HuH-7 (cell line): ENCODE data around the gene MOSPD3.
"Not testable (repeated sequence)": the region's sequence is repeated elsewhere in the genome, so short reads cannot be mapped to it uniquely, and the experiment has no call there.

Experiments
- DNase-seq: peaks from one replicate; pipeline ENCODE4 v3.0.0; 2011; ENCODE audit warnings: low spot score

Gene MOSPD3

DNA sequence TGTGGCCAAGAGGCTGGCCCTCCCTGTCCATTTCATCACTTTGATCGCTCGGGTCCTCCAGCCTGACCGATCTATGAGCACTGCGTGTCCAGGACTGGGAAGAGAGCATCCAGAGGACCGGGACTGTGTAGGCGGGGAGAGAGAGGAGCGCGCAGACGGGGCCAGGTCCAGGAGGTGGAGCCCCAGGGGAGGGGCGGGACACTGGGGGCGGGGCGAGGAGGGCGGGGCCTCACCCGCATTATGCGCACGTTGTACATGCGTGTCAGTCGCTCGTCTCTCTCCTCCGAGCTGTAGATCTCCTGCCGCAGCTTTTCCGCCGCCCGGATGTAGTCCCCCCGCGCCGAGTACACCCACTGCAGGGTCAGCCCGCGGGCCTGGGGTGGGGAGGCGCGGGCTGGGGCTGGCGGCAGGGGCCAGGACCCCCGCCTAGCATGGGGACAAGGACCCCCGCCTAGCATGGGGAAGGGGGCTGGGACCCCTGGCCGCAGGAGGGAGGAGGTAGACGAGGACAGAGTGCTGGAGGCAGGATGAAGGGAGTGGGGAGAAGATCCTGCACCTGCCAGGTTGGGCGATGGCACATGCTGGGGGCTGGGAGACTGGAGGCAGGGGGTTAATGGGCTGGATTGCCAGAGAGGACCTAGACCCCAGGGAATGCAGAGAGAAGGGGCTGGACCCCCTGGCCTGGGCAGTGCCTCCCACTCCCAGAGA, 14.3 kb downstream of the MOSPD3 start:
- DNase-seq: no peak

DNA sequence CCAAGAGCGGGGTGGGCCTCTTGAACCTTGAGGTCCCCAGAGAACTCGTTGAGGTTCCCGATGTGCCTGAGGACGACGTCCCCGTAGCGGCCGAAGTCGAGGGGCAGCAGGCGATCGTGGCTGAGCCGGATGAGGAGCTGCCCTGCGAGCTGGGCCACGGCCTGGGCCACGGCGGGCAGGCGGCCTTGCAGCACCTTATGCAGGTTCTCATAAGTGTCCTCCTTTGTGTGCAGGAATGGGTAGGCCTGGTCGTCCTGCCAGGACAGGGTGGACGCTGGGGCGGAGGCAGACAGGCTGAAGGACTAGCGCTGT, 14.9 kb downstream of the MOSPD3 start:
- DNase-seq: no peak

DNA sequence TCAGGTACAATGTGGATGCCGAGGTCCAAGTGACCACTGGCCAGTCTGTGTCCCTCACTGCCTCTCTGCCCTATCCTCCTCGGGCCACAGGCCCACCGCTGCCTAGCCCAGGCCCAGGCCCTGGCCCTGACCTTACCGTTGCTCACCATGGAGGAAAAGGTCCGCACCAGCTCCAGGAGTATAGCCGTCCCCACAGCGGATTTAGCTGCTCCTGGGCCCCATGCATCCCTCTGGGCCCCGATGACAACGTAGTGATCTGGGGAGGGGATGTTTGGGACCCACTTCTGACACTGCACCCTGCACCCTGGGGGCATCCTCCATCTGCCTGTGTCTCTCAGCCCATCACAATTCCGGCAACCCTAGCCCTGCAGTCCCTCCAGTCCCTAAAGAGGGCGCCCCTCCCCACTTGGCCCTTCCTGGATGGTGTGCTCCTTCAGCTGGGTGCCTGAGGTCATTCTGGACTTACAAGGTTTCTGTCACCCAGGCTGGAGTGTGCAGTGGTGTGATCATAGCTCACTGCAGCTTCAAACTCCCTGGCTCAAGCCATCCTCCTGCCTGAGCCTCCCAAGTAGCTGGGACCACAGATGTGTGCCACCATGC, 16.9 kb downstream of the MOSPD3 start:
- peak; percentile 97 for DNase-seq

DNA sequence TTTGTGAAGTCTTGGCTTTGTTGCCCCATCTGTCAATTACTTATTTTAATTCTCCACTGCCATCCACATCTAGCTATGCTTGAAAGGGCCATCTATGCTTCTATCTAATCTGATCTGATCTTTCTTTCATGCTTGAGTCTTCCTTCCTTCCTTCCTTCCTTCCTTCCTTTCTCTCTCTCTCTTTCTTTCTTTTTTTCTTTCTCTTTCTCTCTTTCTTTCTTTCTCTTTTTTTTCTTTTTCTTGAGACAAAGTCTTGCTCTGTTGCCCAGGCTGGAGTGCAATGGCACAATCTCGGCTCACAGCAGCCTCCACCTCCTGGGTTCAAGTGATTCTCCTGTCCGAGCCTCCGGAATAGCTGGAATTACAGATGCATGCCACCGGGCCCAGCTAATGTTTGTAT, 17.7 kb downstream of the MOSPD3 start:
- DNase-seq: no peak

DNA sequence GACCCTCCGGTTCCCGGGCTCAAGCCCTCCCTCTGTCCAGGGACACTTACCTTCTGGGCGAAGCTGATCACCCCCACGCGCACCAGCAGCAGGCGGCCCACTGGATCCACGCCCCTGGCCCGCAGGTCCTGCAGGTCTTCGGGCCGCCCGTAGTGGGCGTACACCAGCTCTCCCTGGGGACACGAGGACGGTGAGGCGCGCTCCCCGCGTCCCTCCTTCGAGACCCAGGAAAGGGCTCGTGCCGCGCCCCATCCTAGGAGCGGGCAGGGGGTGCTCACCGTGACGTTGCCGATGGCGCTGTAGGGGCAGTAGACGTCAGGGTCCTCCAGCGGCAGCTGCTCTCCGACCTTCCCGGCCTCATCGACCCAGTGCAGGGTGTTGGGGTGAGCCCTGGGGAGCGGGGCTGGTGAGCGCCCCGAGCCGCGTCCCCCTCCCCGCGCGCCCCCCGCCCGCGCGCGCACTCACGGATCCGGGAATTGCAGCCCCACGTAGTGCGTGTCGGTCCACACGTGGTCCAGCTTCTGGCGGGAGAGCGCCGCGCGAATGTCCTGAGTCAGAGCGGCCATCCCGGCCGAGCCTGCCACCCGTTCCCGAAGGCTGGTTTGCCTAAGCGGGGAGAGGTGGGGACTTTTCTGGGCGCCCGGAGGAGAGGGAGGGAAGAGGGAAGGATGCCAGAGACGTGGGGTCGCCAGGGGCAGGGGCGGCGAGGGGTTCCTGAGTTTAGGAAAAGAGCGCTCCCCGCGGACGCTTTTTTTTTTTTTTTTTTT, 20.8 kb downstream of the MOSPD3 start:
- DNase-seq: no peak

DNA sequence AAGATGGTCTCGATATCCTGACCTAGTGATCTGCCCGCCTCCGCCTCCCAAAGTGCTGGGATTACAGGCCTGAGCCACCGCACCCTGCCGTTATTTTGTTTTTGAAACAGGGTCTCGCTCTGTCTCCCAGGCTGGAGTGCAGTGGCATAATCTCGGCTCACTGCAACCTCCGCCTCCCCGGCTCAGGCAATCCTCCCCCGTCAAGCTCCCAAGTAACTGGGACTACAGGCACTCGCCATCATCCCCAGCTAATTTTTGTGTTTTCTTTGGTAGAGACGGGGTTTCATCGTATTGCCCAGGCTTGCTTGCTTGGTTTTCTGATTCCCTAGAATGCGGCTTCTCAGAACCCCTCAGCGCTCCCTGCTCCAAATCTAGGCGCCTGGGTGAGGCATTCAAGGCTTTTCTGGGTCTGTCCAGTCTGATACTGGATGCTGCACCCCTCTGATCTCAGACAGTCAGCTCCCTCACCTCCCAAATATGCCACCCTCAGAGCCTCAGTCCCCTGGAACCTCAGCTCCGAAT, 27.7 kb downstream of the MOSPD3 start:
- no peak for DNase-seq

DNA sequence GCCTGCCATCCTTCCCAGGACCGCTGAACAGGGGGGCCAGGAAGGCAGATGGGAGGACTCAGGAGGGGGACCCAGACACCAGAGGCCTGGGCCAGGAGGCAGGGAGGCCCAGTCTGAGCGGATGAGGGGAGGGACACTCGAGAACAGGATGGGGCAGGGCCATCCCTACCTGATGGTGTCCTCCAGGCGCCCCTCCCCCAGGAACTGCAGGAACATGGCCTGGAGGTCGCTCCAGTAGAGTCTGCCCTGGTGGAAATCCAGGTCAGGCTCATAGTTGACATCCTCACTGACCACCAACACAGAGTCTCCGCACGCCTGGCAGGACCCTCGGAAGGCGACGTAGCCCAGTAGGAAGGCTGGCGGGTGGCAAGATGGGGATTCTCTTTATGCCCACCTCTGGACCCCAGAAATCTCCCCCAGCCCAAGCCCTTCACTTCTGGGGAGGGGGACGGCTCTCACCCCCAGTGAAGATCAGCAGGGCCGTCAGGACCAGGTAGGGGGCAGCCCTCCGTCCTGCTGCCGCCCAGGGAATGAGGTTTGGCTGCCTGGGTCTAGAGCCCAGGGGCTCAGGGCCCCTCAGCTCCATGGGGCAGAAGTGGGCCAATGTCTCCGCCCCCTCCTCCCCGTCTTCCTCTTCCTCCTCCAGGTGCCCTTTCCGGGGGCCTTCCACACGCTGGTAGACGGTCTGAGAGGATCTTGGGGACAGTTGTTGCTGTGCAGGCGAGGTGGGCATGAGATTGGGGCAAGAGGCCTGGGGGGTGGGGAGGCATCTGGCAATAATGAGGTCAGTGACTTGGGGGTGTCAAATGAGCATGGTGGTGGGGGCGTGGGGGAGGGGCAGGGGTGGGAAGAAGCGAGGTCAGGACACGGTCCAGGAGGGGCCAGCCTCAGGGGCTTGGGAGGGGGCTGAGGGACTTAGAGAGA, 28.4 kb downstream of the MOSPD3 start:
- no peak for DNase-seq

DNA sequence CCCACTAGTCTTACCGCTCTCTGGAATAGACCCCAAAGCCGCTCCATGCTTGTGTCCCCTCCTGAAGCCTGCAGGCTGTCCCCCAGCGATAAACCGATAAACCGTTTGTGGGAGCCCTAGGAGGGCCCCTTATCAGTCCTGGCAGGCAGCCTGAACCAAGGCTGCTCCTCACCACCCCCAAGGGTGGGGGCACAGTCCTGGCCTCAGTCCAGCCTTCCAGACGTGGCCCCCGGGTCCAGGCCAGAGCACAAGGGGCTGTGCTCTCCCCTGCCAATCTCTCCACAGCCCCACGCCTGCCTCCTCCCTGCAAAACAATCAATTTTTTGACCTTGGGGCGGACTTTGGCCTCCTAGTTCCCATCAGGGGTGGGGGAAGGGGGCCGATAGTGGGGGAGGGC, 29.1 kb downstream of the MOSPD3 start, which contains the start of gene TFR2:
Gene TFR2, minus strand, starts transcription at position 90 of the 397 bp plus-strand sequence. Its CDS starts 43 bp downstream, at position 47.
- peak; percentile 61 for DNase-seq

DNA sequence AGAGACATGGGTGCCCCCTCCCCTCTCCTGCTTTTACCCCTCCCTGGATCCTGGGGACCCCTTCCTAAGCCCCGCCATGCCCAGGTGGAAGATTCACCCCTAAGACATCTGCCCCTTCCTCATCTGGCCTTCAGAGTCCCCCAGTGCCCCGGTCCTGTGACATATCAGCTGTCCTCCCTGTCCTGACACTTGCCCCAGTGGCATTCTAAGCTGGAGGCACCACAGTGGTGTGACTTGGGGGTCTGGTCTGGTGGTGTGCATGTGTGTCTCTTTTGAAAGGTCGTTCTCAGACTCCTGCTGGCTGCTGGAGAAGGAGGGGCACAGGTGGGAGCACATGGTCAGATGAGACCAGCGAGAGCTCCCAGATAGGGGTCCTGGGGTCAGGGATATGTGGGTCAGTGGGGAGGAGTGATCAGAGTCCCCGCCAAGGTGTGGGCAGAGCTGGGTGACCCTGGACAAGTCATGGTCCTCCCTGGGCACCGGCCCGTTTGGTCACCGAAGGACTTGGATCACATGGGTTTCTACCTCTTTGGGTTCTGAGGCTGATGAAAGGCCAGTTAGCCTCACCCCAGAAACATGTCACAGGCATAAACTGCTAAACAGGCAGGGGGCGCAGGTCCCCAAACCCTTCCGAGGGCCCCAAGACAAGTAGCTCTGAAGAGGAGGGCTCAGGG, 29.7 kb downstream of the MOSPD3 start:
- no peak for DNase-seq

DNA sequence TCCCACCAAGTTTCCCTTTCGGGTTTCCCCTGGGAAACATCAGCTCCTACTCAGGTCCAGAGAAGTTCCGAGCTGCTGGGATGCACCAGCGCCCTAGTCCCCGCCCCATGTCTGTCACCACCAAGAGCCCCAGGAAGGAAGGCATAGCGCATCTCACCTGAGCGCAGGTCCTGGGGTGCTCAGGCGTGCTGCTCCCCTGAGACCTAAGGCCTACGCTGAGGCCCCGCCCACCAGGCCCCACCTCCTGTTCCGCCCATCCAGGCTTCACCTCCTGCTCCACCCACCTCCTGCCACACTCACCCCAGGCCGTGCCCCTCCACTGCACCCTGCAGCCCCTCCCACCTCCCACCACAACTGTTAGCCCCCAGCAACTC, 30.2 kb downstream of the MOSPD3 start:
- no peak for DNase-seq

DNA sequence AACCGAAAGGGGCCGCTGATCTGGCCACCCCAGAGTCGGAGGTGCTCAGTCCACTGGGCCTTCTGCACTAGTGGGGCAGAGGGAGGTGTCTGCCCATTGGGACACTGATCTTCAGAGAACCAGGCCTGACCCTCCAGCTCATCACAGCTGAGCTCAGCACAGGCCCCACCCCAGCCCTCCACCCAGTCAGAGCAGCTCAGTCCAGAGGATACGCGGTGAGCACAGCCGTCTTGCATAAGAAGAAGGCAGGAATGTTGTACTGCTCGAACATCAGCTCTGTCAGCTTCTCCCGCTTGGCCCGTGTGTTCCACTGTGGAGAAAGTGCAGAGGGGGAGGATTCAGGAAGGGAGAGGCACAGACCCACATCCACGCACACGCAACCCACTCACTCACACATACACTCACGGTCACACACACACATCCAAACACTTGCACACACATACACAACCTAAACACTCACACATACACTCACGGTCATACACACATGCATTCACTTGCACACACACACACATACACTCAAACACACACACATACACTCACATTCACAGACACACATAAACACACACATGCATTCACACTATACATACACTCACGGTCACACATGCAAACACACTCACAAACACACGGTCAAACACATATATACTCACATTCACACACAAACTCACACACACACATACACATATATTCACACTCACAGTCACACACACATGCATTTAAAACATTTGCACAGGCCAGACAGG, 37.7 kb downstream of the MOSPD3 start:
- DNase-seq: no peak

DNA sequence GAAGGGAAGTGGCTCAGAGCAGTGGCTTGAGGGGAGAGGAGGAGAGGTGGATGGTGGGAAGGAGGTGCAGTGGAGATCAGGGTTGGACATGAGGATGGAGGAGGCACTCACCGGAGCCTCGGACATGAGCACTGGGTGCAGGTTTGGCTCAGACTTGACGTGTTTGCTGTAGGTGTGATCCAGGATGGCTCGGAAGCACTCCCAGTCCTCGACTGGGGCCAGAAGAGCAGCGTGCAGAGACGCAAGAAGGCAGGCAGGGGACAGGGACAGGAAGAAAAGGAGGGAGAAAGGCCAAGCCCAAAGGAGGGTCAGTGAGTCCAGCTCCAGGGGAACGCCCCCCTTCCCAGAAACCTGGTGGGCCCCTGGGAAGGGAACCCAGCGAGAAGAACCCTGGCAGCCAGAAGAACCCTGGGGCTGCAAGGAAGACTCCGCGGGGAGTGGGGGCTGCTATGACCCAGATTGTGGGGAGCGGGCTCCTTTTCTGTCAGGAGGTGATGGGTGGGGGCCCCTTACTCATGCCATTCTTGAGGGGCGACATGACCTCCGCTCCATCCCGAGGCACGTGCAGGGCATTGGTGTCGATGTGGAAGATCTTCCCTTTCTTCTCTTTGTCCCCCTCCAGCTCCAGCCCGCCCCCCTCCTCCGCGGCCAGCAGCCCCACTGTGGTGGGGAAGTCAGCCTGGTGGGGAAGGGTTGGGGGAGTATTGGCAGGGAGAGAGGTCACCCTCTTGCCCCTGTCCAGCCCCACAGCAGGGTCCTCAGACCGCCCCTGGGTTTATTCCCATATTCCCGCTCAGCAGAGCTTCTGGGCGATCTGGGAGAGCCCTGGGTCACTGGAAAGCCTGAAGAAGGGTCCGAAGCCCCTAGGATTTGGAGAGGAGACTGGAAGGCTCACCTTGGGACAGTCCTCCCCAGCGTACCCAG, 42.8 kb downstream of the MOSPD3 start:
- DNase-seq: no peak

DNA sequence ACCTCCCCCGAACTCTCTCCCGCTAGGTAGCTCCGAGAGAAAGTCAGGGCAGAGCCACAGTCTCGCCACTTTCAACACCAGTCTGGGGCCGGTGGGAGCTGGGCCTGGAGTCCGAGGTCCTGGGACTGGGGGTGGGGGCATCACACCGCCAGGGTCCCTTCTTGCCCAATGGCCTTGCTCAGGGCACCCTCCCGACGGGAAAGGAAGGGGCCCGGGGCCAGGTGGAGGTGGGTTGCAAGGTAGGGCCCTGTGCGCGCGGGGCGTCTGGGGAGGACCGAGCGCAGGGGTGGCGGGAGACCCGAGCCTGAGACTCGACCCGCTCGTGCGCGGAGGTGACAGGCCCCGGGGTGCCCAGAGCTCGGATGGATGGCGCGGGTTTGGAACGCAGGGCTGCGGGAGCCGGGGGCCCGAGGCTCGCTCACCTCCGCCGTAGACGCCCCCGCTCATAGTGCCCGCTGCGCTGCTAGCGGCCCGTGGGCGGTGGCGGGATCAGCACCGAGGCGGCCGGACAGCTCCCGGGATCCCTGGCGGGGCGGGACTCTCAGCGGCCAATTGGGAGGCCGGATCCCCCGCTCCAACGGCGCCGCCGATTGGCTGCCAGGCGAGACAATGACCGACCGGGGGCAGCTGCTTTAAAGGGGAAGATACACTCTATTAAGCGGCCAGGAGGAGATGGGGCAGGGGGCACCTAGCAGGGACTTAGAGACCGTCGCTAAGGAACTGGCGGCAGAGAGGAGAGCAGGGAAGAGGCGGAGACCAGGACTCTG, 43.8 kb downstream of the MOSPD3 start, which contains the start of gene ACTL6B:
Gene ACTL6B, minus strand, starts transcription at position 541 of the 767 bp plus-strand sequence. Its CDS starts 94 bp downstream, at position 447.
- DNase-seq: peak; percentile 94

DNA sequence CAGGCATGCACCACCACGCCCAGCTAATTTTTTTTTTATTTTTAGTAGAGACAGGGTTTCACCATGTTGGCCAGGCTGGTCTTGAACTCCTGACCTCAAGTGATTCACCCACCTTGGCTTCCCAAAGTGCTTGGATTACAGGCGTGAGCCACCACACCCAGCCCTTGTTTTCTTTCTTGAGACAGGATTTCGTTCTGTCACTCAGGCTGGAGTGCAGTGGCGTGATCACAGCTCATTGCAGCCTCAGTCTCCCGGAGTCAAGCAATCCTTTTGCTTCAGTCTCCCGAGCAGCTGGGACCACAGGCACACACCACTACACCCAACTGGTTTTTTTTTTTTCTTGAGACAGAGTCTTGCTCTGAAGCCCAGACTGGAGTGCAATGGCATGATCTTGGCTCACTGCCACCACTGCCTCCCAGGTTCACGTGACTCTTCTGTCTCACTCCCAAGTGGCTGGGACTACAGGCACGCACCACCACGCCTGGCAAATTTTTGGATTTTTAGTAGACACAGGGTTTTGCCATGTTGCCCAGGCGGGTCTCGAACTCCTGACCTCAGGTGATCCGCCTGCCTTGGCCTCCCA, 49.9 kb downstream of the MOSPD3 start:
- DNase-seq: not testable (repeated sequence)
